NCI-H187 (cell line): ENCODE results near the gene GTF3C4.
A peak's percentile ranks its signal among the peaks of the same experiment; 100 is the strongest.

ENCODE experiments used
- DNase-seq, 2 experiments: peaks; one replicate each; lab custom pipeline; 2025; lab: John Stamatoyannopoulos, UW

The GTF3C4 gene

GRCh38 chr9:132647806-132648205 is 22.5 kb upstream of the GTF3C4 start:
- DNase-seq = no peak

- no peak for DNase-seq
Measured at GRCh38 chr9:132648283-132648682, 22.0 kb upstream of the GTF3C4 start.

GRCh38 chr9:132648685-132649084 is 21.6 kb upstream of the GTF3C4 start:
- no peak for DNase-seq

GRCh38 chr9:132651259-132651658 is 19.0 kb upstream of the GTF3C4 start:
- DNase-seq = no peak

GRCh38 chr9:132656299-132656698 is 14.0 kb upstream of the GTF3C4 start:
- DNase-seq = no peak

GRCh38 chr9:132662152-132662945 is 7.9 kb upstream of the GTF3C4 start:
- DNase-seq = no peak

GRCh38 chr9:132663117-132663516 is 7.1 kb upstream of the GTF3C4 start:
- no peak for DNase-seq

- no peak for DNase-seq
Measured at GRCh38 chr9:132663851-132664250, 6.4 kb upstream of the GTF3C4 start.

GRCh38 chr9:132669319-132669697 is 956 bp upstream of the GTF3C4 start:
- no peak for DNase-seq

- DNase-seq = peak; percentile 13 to 32
Measured at GRCh38 chr9:132669698-132670456, 387 bp upstream of the GTF3C4 start, which contains the start of gene DDX31. DDX31 (minus strand) TSS chr9:132669983; CDS start chr9:132669934, 49 bp downstream.

GRCh38 chr9:132671620-132672412 is 1.6 kb downstream of the GTF3C4 start:
- no peak for DNase-seq

GRCh38 chr9:132672413-132672690 is 2.1 kb downstream of the GTF3C4 start:
- DNase-seq = no peak

- no peak for DNase-seq
Measured at GRCh38 chr9:132673355-132673754, 3.1 kb downstream of the GTF3C4 start.

- no peak for DNase-seq
Measured at GRCh38 chr9:132674485-132674884, 4.2 kb downstream of the GTF3C4 start.

GRCh38 chr9:132677976-132678375 is 7.7 kb downstream of the GTF3C4 start:
- no peak for DNase-seq

- no peak for DNase-seq
Measured at GRCh38 chr9:132679946-132680625, 9.8 kb downstream of the GTF3C4 start.

- DNase-seq = no peak
Measured at GRCh38 chr9:132681561-132681960, 11.3 kb downstream of the GTF3C4 start.

- DNase-seq = no peak
Measured at GRCh38 chr9:132683873-132684272, 13.6 kb downstream of the GTF3C4 start.

- DNase-seq = no peak
Measured at GRCh38 chr9:132690696-132691095, 20.4 kb downstream of the GTF3C4 start.

GRCh38 chr9:132694144-132694543 is 23.9 kb downstream of the GTF3C4 start:
- no peak for DNase-seq

GRCh38 chr9:132697230-132697629 is 27.0 kb downstream of the GTF3C4 start:
- no peak for DNase-seq

GRCh38 chr9:132698989-132699388 is 28.7 kb downstream of the GTF3C4 start:
- DNase-seq = no peak
